IPS DF 4.7 (cell line): ENCODE data around the gene NR2F1-AS1.
"Not testable (repeated sequence)": the region's sequence is repeated elsewhere in the genome, so short reads cannot be mapped to it uniquely, and the experiment has no call there.

ENCODE experiments used
- DNase-seq: peaks from one replicate; pipeline ENCODE4 v3.0.0-alpha.2; 2013; ENCODE audit warnings: low spot score; ENCODE audit errors: extremely low read depth

The NR2F1-AS1 gene

DNA sequence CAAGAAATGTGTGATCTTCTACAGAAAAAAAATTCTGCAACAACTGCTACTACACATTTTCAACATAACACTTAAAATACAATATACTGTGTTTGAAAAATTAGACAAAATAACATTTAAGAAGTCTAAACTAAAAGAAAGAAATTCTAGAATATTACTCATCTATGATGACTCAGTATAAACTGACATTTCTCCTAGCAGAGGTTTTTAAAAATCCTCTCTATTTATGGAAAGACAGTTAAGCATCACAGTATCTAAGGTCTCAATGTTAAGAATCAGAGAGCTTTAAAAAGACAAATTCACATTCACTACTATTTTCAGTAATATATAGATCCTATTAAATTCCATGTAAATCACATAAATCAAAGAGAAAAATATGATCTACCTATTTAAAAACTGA is 61.3 kb downstream of the NR2F1-AS1 start:
- DNase-seq = no peak

DNA sequence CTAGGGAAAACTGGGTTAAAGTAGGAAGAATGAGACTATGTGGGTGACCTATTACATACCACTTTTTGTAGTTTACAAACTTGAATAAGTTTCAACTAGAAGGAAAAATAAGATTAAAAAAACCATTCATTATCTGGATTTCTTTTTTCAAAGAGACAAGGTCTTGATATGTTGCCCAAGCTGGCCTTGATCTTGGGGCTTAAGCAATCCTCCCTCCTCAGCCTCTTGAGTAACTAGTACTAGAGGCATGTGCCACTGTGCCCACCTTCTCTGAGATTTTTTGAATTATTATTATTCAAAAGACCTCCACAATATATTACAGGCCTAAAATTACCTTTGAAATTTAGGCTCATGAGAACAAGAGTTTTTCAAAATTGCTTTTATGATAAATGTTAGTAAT is 63.2 kb downstream of the NR2F1-AS1 start:
- DNase-seq = no peak

DNA sequence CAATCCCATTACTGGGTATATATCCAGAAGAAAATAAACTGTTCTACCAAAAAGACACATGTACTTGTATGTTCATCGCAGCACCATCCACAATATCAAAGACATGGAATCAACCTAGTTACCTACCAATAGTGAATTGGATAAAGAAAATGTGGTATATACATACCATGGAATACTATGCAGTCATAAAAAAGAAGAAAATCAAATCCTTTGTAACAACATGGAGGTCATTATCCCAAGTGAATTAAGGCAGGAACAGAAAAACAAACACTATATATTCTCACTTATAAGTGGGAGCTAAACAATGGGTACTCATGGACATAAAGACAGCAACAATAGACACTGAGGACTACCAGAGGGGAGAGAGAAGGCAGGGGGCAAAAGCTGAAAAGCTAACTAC is 67.7 kb downstream of the NR2F1-AS1 start:
- DNase-seq = no peak

DNA sequence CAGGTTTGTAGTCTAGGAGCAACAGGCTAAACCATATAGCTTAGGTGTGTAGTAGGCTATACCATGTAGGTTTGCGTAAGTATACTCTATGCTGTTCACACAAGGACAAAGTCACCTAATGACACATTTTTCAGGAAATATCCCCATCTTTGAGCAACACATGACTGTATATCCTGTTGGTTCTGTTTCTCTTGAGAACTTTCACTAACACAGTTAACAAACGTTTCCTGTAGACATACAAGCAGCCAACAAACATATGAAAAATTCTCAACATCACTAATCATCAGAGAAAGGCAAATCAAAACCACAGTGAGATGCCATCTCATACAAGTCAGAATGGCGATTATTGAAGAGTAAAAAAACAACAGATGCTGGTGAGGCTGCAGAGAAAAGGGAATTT is 68.2 kb downstream of the NR2F1-AS1 start:
- DNase-seq = no peak

DNA sequence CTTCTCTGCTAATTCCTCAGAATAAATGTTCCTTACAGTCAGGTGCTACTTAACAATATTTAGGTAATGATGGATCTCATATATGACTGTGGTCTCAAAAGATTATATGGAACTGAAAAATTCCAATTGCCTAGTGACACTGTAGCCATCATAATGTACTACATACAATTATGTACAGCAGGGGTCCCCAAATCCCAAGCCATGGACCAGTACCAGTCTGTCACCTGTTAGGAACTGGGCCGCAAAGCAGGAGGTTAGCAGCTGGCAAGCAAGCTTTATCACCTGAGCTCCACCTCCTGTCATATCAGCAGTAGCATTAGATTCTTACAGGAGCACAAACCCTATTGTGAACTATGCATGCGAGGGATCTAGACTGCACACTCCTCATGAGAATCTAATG is 69.6 kb downstream of the NR2F1-AS1 start:
- no peak for DNase-seq

DNA sequence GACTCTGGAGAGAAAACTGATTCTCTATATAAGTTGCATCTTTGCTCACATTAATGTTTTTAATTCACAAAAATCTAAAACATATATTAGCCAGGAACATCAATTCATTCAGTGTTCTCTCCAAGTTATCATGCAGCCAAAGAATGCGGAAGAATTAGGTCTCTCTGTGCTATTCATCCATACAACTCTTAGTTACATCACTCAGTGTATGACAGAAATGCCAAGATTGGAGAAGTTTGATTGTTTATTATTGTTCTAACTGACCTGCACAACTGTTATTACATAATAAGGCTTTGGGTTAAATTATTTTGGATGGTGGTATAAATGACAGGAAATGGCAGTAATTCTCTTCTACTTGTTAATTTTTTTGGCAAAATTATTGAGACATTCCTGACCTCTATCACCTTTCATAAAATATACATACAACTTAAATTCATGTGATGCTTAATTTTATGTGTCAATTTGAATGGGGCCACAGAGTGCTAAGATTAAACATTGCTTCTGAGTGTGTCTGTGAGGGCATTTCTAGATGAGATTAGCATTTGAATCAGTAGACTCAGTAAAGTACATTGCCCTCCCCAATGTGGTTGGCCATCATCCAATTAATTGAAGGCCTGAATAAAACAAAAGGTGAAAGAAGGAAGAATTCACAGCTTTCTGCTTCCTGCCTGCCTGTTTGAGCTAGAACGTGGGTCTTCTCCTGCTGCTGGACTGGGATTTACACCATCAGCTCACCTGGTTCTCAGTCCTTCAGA is 70.2 kb downstream of the NR2F1-AS1 start:
- DNase-seq = no peak

DNA sequence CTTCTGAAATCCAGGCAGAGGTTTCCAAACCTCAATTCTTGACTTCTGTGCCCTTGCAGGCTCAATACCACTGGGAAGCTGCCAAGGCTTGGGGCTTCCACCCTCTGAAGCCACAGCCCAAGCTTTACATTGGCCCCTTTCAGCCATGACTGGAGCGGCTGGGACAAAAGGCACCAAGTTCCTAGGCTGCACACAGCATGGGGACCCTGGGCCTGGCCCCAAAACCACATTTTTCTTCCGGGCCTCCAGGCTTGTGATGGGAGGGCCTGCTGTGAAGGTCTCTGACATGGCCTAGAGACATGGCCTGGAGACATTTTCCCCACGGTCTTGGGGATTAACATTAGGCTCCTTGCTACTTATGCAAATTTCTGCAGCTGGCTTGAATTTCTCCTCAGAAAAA is 75.5 kb downstream of the NR2F1-AS1 start:
- not testable (repeated sequence) for DNase-seq

DNA sequence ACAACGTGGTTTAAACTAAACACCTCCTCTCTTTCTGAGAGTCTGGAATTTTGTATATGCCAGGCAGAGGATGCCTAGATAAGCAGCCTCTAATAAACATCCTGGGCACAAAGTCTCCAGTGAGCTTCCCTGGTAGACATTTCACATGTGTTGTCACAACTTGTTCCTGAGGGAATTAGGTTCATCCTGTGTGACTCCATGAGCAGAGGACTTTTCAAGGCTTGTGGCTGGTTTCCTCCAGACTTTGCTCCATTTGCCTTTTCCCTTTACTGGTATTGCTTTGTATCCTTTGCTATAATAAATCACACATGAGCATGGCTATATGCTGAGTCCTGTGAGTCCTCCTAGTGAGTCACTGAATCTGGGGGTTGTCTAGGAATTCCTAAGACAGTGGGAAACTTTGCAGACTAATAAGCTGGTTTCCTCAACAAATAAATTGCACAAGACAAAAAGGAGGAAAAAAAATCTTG is 77.4 kb downstream of the NR2F1-AS1 start:
- no peak for DNase-seq

DNA sequence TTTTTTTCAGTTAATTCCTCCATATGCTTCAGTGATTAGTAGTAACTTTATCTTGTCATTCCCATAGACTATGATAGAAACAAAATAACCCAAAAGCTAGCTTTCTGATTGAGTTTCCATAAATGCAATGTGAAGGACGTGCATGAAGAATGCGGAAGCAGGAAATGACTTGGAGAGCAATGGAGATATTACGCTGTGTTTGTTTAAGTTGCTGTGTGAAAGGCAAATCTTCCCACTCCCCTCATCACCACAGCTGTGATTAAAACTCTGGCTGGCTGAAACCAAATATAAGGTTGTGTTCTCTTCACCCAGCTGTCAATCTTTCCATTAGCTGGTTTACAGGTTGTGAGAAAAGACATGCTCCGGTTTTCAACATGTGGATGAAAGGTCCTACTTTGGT is 83.9 kb downstream of the NR2F1-AS1 start:
- DNase-seq = no peak

DNA sequence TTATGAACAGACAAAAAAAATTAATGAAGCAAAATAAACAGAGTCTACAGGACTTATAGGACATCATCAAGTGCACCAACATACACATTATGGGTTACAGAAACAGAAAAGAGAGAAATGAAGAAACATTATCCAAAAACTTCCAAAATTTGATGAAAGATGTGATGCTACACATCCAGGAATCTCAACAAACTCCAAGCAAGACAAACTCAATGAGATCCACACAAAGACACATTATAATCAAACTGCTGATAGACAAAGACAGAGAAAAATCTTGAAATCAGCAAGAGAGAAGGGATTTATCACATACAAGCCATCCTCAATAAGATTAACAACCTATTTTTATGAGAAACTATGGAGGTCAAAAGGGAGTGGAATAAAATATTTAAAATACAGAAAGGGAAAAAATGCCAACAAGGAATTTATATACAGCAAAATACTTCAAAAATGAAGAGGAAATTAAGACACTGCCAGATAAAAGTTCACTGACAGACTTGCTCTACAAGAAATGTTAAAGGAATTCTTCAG is 101.0 kb downstream of the NR2F1-AS1 start:
- DNase-seq = no peak

DNA sequence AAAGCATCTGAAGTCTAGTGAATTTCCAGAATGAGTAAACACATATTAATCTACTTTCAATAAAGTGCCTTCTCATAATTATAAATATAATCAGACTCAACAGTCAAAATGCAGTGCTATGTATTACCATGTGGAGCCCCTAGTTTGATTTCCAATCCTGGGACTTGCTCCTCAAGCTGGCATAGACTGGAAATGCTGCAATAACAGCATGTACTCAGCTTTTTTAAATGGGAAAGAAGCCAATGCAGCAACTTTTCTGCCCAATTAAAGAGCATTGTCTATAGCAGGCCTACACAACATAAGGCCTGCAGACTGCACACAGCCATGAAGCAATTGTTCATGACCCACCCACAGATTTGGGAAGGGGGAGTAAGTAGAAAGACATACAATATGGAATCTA is 103.2 kb downstream of the NR2F1-AS1 start:
- DNase-seq = no peak

DNA sequence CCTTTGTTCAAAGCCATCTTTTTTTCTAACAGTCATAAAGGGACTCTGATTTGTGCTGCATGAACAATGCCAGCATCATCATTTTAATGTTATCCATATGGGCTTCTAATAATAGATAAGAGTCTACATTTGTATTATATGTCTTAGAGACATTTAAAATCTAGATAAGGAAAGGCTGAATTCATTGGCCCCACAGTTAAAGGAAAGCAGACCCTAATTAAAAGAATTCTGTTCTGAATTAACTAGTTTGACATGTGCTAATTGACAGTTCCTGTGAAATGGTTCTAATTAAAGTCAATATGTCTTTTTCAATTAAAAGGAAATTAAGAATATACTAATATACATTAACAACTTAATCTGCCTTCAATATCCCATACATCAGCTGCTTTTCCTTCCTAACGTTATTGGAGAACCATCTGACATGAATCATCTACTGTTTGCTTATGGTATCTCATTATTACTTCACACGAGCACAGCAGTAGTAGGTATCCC is 104.7 kb downstream of the NR2F1-AS1 start:
- no peak for DNase-seq

DNA sequence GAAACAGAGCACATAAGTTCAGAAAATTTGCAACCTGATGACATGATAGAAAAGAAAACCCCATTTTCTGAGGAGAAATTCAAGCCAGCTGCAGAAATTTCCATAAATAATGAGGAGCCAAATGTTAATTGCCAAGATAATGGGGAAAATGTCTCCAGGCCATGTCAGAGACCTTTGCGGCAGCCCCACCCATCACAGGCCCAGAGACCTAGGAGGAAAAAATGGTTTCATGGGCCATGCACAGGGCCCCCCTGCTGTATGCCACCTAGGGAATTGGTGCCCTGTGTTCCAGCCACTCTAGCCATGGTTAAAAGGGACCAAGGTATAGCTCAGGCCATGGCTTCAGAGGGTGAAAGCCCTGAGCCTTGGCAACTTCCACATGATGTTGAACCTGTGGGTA is 118.1 kb downstream of the NR2F1-AS1 start:
- DNase-seq = no peak

DNA sequence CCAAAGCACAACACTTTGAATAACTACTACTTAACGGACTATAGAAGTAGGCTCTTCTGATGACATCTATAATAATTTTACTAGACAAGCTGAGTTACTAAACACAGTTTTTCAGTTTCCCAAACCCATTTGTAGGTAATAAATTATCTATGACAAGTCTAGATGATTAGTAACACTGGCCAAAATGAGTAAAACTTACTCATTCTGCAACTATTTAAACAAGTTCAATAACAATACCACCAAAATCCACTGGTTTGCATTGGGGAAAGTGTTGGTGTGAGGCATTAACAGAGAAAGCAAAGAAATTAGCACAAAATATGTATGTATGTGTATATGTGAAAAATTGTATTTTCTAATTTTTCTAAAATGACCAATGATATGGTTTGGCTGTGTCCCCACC is 119.3 kb downstream of the NR2F1-AS1 start:
- no peak for DNase-seq

DNA sequence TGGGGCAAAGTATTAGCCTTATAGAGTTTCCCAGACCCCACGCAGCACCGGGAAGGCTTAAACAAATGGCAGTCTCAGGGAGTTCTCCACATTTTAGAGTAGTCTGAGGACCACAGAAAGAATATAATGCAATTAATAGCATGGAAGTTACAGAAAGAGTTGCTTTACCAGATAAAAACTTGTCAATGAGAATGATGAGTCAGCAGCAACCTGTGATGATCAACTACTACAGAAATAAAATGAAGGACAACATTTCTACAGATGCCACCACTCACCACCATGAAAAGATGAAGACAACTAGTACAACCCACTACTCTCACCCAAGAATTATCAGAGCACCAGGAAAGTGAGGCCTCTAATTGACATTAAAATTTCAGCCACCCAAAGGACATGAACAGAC is 120.7 kb downstream of the NR2F1-AS1 start:
- no peak for DNase-seq

DNA sequence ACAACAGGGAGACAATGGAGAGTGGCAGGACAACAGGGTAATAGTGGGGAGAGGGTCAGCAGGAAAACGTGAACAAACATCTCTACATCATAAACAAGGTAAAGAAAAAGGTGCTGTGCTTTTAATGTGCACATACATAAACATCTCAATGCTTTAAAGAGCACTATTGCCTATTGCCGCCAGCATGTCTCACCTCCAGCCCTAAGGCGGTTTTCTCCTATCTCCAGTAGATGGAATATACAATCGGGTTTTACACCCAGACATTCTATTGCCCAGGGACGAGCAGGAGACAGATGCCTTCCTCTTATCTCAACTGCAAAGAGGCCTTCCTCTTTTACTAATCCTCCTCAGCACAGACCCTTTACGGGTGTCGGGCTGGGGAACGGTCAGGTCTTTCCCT is 124.2 kb downstream of the NR2F1-AS1 start:
- not testable (repeated sequence) for DNase-seq

DNA sequence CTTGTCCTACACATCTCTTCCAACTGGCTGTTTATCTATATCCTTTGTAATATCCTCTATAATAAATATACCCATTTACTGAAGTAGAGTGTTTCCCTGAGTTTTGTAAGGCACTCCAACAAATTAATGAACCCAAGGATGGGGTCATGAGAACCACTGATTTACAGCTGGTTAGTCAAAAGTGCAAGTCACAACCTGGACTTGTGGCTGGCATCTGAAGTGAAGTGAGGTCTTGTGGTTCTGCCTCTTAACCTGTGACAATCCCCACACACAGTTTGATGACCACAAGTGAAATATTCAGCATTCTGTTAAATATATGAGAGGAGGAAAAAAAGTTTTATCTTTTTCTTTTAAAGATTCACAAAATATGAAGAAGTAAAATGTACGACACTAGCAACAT is 126.1 kb downstream of the NR2F1-AS1 start:
- no peak for DNase-seq

DNA sequence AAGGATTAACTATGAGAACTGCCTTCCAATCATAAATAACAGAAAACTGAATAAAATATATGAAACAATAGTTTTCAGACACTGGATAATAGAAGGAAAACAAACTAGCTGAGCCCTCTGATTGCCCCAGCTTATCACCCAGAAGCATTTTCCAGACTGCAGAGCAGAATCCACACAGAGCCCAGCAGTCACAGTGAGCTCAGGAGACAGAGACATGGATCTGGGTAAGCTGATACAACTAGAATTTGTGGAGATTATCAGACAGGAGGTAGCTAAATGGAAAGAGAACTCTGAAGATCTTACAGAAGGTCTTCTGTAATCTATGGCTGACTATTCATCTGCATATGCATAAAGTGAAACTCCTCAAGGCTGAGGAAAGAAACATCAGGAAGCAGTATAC is 128.8 kb downstream of the NR2F1-AS1 start:
- DNase-seq = no peak

DNA sequence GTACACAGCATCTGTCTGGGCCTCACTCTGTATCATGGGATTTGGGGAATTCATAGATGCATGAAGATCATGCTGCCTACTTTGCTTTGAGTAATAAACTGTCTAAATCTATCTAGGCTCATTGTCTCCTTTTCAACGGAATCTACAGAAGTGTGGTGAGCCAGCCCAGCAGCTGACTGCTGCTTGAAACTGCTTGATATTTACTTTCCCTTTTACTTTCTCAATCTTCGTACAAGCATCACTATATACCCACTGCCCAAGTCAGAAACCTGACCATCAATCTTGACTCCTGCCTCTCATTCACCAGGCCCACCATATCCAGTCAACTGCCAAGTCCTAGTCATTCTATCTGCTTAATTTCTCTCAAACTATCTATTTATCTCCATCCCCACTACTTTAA is 142.9 kb downstream of the NR2F1-AS1 start:
- DNase-seq = no peak

DNA sequence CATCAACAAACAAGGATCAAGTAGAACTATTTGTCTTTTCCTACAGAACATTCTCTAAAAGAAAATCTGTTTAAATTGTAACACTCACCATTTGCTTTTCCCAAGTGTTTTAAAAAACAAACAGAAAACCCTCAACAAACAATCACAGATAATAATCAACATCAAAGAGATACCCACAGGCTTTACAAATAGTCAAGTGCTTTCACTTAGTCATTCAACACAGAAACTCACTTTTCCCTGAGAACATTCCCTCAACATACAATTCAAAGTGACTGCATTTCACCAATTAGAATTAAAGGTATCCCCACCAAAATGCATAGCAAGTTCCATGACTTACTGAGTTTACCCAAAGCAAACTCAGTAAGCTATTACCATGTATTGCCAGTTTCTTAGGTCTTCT is 144.9 kb downstream of the NR2F1-AS1 start:
- no peak for DNase-seq

DNA sequence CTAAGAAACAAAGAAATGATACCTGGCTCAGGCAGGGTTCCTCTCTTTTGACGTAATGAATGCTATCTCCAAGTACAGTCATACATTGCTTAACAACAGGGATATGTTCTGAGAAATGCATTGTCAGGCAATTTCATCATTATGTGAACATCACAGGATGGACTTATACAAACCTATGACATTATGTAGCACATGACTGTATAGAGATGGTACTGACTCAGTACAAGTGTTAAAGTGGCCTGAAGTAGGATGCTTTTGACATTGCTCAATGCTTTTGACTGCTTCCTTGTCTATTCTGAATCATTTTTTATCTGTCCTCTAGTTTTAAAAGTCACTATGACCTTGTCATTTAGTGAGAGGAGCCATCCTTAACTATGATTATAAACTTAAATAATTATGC is 147.6 kb downstream of the NR2F1-AS1 start:
- no peak for DNase-seq

DNA sequence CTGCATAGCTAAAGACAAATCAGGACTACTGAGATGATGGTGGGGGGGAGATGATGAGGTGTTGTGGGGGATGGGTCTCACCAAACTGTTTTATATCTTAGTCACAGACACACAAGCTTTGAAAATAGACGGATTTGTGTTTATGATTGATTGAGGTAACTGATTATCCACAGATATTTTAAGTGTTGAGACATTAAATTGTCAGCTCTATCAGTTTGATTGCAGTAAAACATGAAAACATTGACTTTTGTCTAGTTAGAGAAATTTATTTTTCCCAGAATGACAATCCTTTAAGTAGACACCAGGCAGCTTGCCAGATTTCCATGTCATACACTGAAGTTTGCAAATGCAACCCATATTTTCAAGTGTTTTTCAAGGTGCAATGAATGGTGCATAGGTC is 149.8 kb downstream of the NR2F1-AS1 start:
- no peak for DNase-seq

DNA sequence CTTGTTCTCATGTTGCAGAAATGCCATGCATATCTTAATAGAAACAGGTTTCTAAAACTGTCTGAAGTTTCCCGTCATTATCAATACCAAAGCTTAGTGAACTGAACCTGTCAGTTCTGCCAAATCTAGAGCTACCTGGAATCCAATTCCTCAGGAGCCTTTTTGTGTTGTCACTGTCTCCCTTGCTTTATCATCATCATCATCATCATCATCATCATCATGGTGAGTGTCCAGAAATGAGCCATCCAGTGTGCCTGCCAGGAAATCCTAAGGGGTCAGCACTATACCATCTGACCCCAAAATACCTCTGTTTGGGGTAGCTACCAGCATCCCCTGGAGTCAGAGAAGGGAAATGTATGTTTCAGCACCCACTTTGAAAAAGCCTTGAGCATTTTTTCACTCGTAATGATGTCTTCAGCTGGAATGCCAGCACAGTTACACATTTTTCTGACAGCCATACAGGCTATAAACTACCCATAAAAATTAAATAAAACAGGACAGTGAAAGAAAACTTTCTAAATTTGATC is 150.3 kb downstream of the NR2F1-AS1 start:
- DNase-seq = no peak
